Caco-2 (cell line): ENCODE measurements around the gene SLC12A5. TPM values are rescaled to one million over a fixed set of nuclear protein-coding genes. Genes with fewer than 3 reads are reported as not detected.
A peak's percentile ranks its signal among the peaks of the same experiment; 100 is the strongest.
"Not testable (repeated sequence)": the region's sequence is repeated elsewhere in the genome, so short reads cannot be mapped to it uniquely, and the experiment has no call there.

Experiments
- BruUV-seq: library from RNA; stranded (reverse); fragments of 400-500 nt; replicated peaks from 2 replicates; lab custom pipeline; 2021; lab: Mats Ljungman, UMichigan
- CTCF ChIA-PET: fragments of 300-600 bp; sonication (Branson Sonifier 250); formaldehyde crosslinking; loops from one replicate; lab custom pipeline; 2022; ENCODE audit warnings: antibody characterized with exemption; lab: Charles Lee
- POLR2A ChIA-PET: fragments of 300-600 bp; sonication (Branson Sonifier 250); formaldehyde crosslinking; loops from one replicate; lab custom pipeline; 2022; ENCODE audit warnings: antibody characterized with exemption; lab: Charles Lee
- DNase-seq, 2 experiments: peaks; one replicate each; pipeline versions ENCODE4 v3.0.0 to v3.0.0-alpha.2; 2020 to 2022
- H3K27me3 ChIP-seq: replicated peaks from 2 replicates; pipeline ENCODE4 v1.6.0; 2011; ENCODE audit warnings: low read length; ENCODE audit not compliant: control insufficient read depth, insufficient read depth
- H3K36me3 ChIP-seq: 2 replicates; pipeline ENCODE4 v1.5.1; 2011; ENCODE audit warnings: low read length; ENCODE audit not compliant: control insufficient read depth, insufficient read depth
- H3K4me1 ChIP-seq: fragments of 250-450 bp; sonication (Bioruptor Pico); 2 replicates; pipeline ENCODE4 v1.5.1; 2020; ENCODE audit warnings: mild to moderate bottlenecking
- H3K4me3 ChIP-seq: 2 replicates; pipeline ENCODE4 v1.5.1; 2011; ENCODE audit warnings: low read depth, mild to moderate bottlenecking, control low read depth, low read length
- H3K9me3 ChIP-seq: fragments of 250-450 bp; sonication (Bioruptor Pico); 2 replicates; pipeline ENCODE4 v1.5.1; 2020; ENCODE audit warnings: mild to moderate bottlenecking, moderate library complexity
- H3K27ac Mint-ChIP-seq: one replicate; pipeline ENCODE4 v1.8.0; 2022; ENCODE audit warnings: mixed read lengths; ENCODE audit not compliant: unreplicated experiment
- H3K27me3 Mint-ChIP-seq: one replicate; pipeline ENCODE4 v1.8.0; 2022; ENCODE audit warnings: mixed read lengths; ENCODE audit not compliant: insufficient read depth, unreplicated experiment
- H3K36me3 Mint-ChIP-seq: one replicate; pipeline ENCODE4 v1.8.0; 2022; ENCODE audit warnings: mild to moderate bottlenecking, mixed read lengths; ENCODE audit not compliant: insufficient read depth, unreplicated experiment
- H3K4me1 Mint-ChIP-seq: one replicate; pipeline ENCODE4 v1.8.0; 2022; ENCODE audit warnings: low read depth, mixed read lengths; ENCODE audit not compliant: unreplicated experiment
- H3K4me3 Mint-ChIP-seq: one replicate; pipeline ENCODE4 v1.8.0; 2022; ENCODE audit warnings: mild to moderate bottlenecking, moderate library complexity, mixed read lengths; ENCODE audit not compliant: unreplicated experiment
- H3K9me3 Mint-ChIP-seq: one replicate; pipeline ENCODE4 v1.8.0; 2022; ENCODE audit warnings: mixed read lengths; ENCODE audit not compliant: unreplicated experiment
- intact Hi-C: fragments of 100-400 bp; cut with micrococcal nuclease; formaldehyde crosslinking; loops from one replicate; pipeline ENCODE4 v1.10.0; 2022; ENCODE audit not compliant: unreplicated experiment
- total RNA-seq: library from RNA; stranded (reverse); gene quantifications from 2 replicates; pipeline ENCODE4 v1.2.3, GENCODE V29; 2022
- TF ChIP-seq, protein P1 (sequence below), 2 experiments: fragments of 200-600 bp in 1 of 2; IDR thresholded peaks; 1 replicate in 1 of 2; 2 replicates in 1 of 2; pipeline versions ENCODE4 v1.5.1 to v1.8.0; 2011 to 2022; ENCODE audit warnings: antibody characterized with exemption in 1 of 2, control low read depth in 1 of 2, inconsistent platforms in 1 of 2, low read depth in 1 of 2, low read length in 1 of 2, mild to moderate bottlenecking in 1 of 2, moderate library complexity in 1 of 2; ENCODE audit not compliant: insufficient read depth in 1 of 2, severe bottlenecking in 1 of 2, unreplicated experiment in 1 of 2

The SLC12A5 gene
- total RNA-seq, 1 experiment from 2014 or later: 1.9 TPM

DNA sequence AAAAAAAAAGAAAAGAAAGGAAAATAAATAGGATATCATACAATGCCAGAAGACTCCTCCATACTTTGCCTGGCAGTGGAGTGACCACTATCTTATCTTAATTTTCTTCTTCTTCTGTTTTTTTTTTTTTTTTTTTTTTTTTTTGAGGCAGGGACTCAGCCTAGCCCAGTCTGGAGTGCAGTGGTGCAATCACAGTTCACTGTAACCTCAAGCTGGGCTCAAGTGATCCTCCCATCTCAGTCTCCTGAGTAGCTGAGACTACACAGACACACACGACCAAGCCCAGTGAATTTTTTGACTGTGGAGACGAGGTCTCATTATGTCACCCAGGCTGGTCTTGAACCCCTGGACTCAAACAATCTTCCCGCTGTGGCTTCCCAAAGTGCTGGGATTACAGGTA is 37.4 kb upstream of the SLC12A5 start:
- no peaks in the 10 kb centered on the region for H3K4me1 ChIP-seq
- BruUV-seq: no TSS peak
- no peaks in the 10 kb centered on the region for H3K36me3 ChIP-seq
- no peaks in the 10 kb centered on the region for H3K27me3 ChIP-seq
- no peaks in the 10 kb centered on the region for H3K4me1 Mint-ChIP-seq
- TF ChIP-seq, protein P1, sequence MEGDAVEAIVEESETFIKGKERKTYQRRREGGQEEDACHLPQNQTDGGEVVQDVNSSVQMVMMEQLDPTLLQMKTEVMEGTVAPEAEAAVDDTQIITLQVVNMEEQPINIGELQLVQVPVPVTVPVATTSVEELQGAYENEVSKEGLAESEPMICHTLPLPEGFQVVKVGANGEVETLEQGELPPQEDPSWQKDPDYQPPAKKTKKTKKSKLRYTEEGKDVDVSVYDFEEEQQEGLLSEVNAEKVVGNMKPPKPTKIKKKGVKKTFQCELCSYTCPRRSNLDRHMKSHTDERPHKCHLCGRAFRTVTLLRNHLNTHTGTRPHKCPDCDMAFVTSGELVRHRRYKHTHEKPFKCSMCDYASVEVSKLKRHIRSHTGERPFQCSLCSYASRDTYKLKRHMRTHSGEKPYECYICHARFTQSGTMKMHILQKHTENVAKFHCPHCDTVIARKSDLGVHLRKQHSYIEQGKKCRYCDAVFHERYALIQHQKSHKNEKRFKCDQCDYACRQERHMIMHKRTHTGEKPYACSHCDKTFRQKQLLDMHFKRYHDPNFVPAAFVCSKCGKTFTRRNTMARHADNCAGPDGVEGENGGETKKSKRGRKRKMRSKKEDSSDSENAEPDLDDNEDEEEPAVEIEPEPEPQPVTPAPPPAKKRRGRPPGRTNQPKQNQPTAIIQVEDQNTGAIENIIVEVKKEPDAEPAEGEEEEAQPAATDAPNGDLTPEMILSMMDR (IDR thresholded peaks at IDR 0.05; ENCODE audit: insufficient read depth in 1 of 2, low read depth in 1 of 2, low read length in 1 of 2, severe bottlenecking in 1 of 2, unreplicated experiment in 1 of 2): no peak
- intact Hi-C loops: no loop called here
- H3K4me3 ChIP-seq: no peak overlapping the region
- H3K27me3 Mint-ChIP-seq: peaks cover 3% of the 10 kb centered on the region
- H3K4me3 Mint-ChIP-seq: no peak overlapping the region
- H3K36me3 Mint-ChIP-seq: no peaks in the 10 kb centered on the region
- ChIA-PET POLR2A (no interaction called here), CTCF (no interaction called here)
- H3K9me3 ChIP-seq: no peaks in the 10 kb centered on the region
- no peaks in the 10 kb centered on the region for H3K9me3 Mint-ChIP-seq
- peak in 1 of 2 experiments; percentile 25 for DNase-seq
- H3K27ac Mint-ChIP-seq: no peak overlapping the region

DNA sequence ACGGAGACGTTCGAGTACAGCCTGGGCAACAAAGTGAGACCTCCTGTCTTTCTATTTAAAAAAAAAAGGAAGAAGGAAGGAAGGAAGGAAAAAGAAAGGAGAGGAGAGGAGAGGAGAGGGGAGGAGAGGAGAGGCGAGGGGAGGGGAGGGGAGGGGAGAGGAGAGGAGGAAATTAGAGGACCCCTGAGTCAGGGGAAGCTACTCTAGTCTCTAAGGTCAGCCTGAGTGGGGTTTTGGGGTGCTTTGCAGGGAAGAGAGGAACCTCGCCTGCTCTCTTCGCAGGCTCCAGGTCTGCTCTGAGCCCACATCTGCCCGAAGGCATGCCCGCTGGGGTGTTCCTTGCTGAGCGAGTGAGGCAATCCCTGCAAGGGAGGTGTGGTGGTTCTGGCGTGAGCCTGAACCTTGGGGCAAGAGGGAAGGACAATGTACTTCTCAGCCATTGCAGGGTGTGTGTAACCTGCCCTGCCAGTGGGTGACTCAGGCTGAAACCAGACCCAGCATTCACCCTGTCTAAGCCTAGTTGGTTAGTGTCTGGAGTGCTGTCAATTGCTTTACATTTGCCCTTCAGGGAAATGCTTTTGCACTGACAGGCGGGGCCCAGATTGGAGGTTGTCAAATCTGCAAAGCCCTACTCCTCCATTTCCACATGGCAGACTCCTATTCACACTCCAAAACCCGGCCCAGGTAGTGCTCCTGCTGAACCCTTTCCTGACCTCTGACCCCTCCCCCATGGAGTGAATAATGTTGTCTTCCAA is 35.6 kb upstream of the SLC12A5 start:
- H3K27ac Mint-ChIP-seq: no peak overlapping the region

DNA sequence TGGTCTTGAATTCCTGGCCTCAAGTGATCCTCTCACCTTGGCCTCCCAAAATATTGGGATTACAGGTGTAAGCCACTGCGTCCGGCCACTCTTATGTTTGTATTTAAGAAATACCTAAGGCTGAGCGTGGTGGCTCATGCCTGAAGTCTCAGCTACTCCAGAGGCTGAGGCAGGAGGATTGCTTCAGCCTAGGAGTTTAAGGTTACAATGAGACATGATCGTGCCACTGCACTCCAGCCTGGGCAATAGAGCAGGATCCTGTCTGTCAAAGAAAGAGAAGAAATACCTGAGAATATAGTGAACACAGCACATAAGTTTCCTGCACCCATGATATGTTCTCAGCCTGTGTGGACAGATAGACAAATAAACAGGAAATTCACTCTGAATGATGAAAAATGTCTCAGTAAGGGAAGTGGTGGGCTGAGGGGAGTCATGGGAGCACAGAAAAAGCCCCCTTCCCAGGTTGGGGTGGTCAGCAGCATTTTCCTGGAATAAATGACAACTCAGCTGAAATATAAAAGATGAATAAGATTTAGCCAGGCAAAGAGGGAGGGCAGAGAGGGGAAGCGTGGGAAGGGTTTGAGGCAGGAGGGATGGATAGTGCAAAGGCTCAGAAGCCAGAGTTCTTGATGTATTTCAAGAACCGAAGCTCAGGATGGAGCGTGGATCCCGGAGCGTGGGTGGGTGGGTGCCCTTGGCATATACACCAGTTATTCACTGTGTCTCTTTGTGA is 34.1 kb upstream of the SLC12A5 start:
- no peak overlapping the region for H3K27ac Mint-ChIP-seq
- CTCF ChIA-PET: interaction anchor here (0.7 to 0.8 kb wide), 2 partner anchors 8 to 145 kb away, joined by 3 to 4 read pairs; no protein-coding TSS in a partner anchor
- no peaks in the 10 kb centered on the region for H3K36me3 Mint-ChIP-seq
- H3K9me3 ChIP-seq: no peaks in the 10 kb centered on the region
- no peaks in the 10 kb centered on the region for H3K4me1 ChIP-seq
- H3K4me3 Mint-ChIP-seq: no peak overlapping the region
- no peaks in the 10 kb centered on the region for H3K9me3 Mint-ChIP-seq
- TF ChIP-seq, protein P1 (IDR thresholded peaks at IDR 0.05; ENCODE audit: insufficient read depth in 1 of 2, low read depth in 1 of 2, low read length in 1 of 2, severe bottlenecking in 1 of 2, unreplicated experiment in 1 of 2): no peak
- H3K36me3 ChIP-seq: no peaks in the 10 kb centered on the region
- no peaks in the 10 kb centered on the region for H3K4me1 Mint-ChIP-seq
- no peak overlapping the region for H3K4me3 ChIP-seq
- no TSS peak for BruUV-seq
- DNase-seq: no peak
- intact Hi-C loops: no loop called here
- H3K27me3 ChIP-seq: no peaks in the 10 kb centered on the region; the same call in 1 of the 2 replicates
- POLR2A ChIA-PET: no interaction called here
- H3K27me3 Mint-ChIP-seq: peaks cover 9% of the 10 kb centered on the region

More for the DNA sequence above, 35.6 kb upstream of the SLC12A5 start:
- Histone ChIP-seq H3K4me3 (no peak overlapping the region), H3K9me3 (no peaks in the 10 kb centered on the region), H3K4me1 (no peaks in the 10 kb centered on the region), H3K36me3 (no peaks in the 10 kb centered on the region), H3K27me3 (no peaks in the 10 kb centered on the region)
- Mint-ChIP-seq H3K9me3 (no peaks in the 10 kb centered on the region), H3K27me3 (peaks cover 7% of the 10 kb centered on the region), H3K4me3 (no peak overlapping the region), H3K36me3 (no peaks in the 10 kb centered on the region), H3K4me1 (no peaks in the 10 kb centered on the region)
- CTCF ChIA-PET: no interaction called here
- BruUV-seq: no TSS peak
- POLR2A ChIA-PET: no interaction called here
- TF ChIP-seq, protein P1 (IDR thresholded peaks at IDR 0.05; ENCODE audit: insufficient read depth in 1 of 2, low read depth in 1 of 2, low read length in 1 of 2, severe bottlenecking in 1 of 2, unreplicated experiment in 1 of 2): no peak
- intact Hi-C loops: no loop called here
- DNase-seq: peak; percentile 61 to 85

DNA sequence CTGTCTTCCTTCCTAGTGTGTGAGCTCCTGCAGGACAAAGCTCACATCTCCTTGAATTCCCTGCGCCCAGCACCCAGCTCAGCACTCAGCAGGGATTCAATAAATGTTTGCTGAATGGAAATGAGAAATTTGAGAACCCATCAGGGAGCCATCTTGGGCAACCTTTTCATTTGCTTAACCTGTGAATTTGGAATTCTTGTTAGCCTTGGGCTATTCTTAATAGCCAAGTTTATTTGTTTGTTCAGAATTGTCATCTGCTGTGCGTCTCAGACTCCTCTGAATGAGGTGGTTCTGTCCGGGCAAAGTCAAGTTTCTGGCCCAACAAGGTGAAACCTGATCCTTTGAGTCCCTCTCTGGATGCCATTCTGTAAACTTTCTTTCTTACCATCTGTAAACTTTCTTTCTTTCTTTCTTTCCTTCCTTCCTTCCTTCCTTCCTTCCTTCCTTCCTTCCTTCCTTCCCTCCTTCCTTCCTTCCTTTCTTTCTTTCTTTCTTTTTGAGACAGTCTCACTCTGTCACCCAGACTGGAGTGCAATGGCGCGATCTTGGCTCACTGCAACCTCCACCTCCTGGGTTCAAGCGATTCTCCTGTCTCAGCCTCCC is 33.4 kb upstream of the SLC12A5 start:
- H3K4me3 ChIP-seq, H3K9me3 ChIP-seq, POLR2A ChIA-PET, H3K27ac Mint-ChIP-seq, H3K27me3 ChIP-seq, H3K27me3 Mint-ChIP-seq, H3K36me3 ChIP-seq, BruUV-seq, intact Hi-C loops, H3K9me3 Mint-ChIP-seq, H3K4me1 Mint-ChIP-seq, H3K4me3 Mint-ChIP-seq, H3K4me1 ChIP-seq, H3K36me3 Mint-ChIP-seq: not testable (repeated sequence)
- CTCF ChIA-PET: interaction anchor here (0.8 kb wide), 1 partner anchor 9 kb away, joined by 4 read pairs; no protein-coding TSS in a partner anchor
- DNase-seq: peak in 1 of 2 experiments; percentile 19
